Caki2 (cell line): ENCODE results near the gene SLC9A8. TPM values are rescaled to one million over a fixed set of nuclear protein-coding genes. Genes with fewer than 3 reads are reported as not detected.

Experiments
- DNase-seq: peaks from one replicate; pipeline ENCODE4 v3.0.0-alpha.2; 2015; ENCODE audit warnings: low read depth
- in situ Hi-C: cut with HindIII; loops from 2 replicates; pipeline ENCODE4 v1.10.0; 2016; ENCODE audit warnings: low sequenced_read_pairs, low pct_unique_long_range_greater_than_20kb, mixed read lengths
- total RNA-seq: library from RNA; depleted of rRNA; stranded (reverse); fragments of >200 nt; shearing (Covaris generic); gene quantifications from 2 replicates; pipeline ENCODE4 v1.2.3, GENCODE V29; 2014; ENCODE audit warnings: low replicate concordance

SLC9A8 gene
- total RNA-seq, 1 experiment from 2014 or later: 7.6 TPM

DNA sequence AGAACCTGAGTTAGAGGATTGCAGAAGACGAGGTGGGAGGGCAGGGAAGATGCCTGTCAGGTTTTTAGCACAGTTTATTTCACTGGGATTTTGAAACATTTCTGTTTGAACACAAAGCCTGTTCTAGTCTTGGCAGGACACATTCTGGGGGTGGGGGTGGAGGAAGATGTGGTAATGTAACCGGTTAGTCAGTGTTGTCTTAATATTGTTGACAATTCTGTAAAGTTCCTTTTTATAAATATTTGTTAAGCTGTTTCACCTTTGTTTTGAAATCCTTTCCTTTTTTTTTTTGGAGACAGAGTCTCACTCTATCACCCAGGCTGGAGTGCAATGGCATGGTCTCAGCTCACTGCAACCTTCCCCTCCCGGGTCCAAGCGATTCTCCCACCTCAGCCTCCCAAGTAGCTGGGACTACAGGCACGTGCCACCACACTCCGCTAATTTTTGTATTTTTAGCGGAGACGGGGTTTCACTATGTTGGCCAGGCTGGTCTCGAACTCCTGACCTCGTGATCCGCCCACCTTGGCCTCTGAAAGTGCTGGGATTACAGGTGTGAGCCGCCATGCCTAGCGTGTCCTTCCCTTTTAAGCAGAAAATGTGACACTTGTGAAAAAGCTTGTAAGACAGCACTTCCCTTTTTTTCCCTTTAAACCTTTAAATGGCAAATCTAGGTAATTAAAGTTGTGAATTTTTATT, 20.2 kb downstream of the SLC9A8 start:
- in situ Hi-C loops: no loop called here
- no peak for DNase-seq

DNA sequence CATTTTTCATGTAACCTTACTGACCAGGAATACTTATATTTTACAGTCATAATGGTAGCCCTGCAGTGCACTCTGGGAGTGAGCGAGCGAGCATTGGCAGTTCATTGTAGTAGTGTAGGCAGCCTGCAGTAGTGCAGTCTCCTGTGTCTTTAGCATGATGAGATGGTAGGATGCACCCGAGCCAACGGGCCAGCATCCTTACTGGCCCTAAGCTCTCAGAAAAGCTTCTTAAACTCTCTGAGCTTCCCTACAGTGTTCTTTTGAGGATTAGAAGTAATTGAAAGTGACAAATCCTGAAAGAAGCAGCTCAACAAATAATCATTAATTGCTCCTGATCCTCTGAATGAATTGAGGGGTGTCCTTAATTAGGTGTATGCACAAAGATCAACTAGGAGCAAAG, 20.9 kb downstream of the SLC9A8 start:
- in situ Hi-C loops: no loop called here
- DNase-seq: no peak

DNA sequence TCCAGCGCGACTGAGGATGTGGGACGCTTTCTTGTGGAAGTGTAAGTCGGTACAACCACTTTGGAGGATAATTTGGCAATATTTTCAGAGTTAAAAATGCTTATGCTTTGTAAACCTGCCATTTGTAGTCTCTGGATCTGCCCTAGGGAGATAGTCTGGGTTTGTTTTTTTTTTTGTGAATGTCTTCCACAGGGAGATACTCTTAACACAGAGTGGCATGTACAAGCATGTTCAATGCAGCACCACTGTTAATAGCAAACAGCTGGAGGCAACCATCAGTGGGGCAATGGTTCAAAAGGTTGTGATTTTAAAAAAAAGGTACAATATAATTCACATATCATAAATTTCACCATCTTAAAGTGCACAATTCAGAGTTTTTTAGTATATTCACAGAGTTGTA, 22.4 kb downstream of the SLC9A8 start:
- in situ Hi-C loops: no loop called here
- DNase-seq: no peak

DNA sequence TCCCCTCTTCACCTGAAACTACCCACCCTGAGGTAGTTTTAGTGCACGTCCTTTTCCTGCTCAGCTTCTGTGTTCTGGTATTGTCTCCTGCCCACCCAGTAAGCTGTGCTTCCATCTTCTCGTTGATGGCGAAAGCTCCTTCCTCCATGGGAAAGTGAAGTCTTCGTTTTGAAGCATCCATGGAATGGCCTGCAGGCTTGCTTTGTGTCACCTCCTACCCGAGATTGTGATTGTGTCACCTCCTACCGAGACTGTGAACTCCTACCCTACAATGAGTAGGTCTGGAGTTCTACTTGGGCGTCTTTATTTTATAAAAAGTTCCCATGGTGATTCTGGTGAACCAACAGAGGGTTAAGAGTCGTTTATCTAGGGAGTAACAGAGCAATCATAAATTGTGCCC, 25.9 kb downstream of the SLC9A8 start:
- in situ Hi-C loops: no loop called here
- no peak for DNase-seq

DNA sequence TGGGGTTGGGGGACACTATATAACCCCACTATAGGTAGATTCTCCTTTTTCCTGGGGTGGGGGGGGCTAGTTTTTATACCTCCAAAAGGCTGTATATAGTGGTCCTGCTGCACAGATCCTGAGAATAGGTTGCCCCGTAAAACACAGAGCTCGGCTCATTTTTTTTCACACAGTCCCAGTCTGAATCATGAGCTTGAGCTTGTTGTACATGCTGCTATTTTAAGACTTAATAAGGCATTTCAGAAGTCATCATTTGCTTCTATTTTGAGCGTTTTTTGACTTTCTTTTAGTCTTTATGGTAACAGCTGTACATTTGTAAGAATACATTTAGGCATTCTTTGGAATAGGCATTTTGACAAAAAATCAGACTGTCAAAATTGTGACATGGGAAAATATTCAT, 30.5 kb downstream of the SLC9A8 start:
- in situ Hi-C loops: no loop called here
- no peak for DNase-seq

DNA sequence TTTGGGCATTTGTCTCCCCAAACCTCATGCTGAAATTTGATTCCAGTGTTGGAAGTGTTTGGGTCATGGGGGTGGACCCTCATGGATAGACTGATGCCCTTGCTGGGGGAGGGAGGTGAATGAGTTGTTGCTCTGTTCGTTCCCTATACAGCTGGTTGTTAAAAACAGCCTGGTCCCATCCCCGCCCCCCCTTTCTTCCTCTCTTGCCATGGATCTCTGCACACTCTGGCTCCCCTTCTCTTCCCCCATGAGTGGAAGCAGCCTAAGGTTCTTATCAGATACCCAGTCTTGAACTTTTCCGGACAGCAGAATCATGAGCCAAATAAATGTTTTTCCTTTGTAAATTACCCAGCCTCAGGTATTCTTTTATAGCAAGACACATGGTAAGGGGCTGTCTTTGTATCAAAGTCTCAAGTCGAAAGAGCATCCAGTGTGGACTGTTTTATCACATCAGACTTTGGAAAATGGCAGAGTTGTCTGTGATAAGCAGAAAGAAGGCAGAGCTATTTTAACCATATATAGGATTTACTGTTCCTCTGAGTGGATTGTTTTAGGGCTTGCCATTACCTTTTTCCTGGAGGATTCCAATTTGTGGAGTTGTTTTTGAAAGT, 31.2 kb downstream of the SLC9A8 start:
- no peak for DNase-seq
- in situ Hi-C loops: no loop called here

DNA sequence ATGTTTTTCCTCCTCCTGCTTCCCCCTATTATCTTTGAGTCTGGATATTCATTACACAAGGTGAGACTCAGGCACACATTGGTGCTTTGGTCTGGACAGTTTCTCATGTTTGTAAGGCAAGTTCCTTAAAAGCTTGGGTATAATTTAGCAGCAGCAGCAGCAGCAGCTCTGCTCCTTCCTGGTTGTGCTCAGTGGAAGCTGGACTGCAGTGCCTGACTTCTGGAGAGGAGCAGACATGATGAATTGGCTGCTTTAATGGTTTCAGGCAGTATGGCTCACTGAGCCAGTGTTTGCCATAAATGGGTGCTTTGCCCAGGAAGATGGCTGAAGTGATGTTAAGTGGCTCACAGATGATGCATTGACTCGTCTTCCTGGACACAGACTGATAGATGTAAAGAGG, 32.4 kb downstream of the SLC9A8 start:
- in situ Hi-C loops: no loop called here

DNA sequence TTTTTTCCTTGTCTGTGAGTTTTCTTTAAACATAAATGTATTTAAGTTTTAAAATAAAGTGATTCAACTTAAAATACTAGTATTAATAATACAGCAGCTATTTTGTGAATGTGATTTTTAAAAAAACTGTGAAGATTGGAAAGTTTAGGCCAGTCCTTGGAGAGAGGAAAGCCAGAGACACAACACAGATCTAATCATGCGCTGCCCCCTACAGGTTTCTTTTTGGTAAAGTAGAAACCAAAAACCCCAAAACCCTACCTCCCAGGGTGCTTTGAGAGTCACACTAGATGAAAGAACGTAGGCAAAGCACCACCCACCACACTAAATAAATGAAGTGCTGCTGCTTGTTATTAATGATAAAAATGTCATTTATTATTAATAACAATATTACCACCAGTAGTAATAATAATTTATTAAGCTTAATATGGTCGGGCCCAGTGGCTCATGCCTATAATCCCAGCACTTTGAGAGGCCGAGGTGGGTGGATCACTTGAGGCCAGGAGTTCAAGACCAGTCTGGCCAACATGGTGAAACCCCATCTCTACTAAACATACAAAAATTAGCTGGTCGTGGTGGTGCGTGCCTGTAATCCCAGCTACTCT, 33.7 kb downstream of the SLC9A8 start:
- DNase-seq: peak; percentile 47
- in situ Hi-C loops: no loop called here

More for the DNA sequence above, 32.4 kb downstream of the SLC9A8 start:
- DNase-seq: no peak

DNA sequence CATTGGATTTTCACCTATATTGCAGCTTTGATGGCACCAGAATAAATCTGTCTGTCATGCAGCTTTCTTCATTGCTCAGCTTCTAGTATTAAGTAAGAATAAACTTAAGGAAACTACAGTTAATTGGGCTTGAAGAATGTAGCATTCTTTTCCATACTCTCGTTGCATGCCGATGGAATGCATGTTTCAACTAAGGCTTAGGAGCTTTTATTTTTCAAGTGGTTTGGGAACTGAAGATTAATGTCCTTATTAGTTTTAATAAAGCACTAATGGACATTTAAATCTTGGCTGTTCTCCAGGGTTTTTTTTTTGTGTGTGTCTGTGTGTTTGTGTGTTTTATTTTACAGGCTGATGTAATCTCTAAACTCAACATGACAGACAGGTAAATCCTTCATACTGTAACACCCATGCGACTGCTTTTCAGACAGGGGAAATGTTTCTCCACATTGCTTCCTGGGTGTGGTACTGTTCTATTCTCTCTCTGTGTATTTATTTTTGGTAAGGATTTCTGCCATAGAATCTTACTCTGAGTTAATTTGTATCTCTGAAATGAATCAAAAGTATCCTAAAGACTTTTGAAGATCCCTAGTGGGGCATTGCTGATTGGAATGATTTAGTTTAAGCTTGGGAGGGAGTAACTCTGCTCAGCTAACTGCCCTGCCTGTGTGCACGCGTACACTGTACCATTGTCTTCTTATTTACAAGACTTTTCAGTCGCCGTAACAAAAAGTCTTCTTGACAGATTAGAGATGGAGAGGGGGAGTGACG, 38.0 kb downstream of the SLC9A8 start:
- DNase-seq: no peak
- in situ Hi-C loops: no loop called here

DNA sequence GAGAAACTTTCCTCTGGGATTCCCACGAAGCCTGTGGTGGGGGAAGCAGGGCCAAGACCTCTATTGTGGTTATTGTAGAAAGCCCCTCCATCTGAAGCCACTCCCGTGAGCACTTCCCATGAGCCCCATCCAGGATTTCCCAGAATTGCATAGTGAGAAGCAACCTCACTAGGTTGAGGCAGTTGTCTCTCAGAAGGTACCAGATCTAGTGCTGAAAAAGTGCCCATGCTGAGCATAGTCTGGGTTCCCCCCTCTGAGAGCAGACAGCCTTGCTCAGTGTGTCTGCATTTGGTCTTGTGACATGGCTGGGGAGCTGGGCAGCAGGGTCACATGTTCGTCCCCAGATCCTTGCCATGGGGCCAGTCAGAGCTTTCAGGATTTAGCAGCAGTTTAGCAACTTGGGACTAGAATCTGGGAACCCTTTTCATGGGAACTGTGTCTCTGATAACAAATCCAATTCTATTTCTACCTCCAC, 38.6 kb downstream of the SLC9A8 start:
- in situ Hi-C loops: no loop called here

DNA sequence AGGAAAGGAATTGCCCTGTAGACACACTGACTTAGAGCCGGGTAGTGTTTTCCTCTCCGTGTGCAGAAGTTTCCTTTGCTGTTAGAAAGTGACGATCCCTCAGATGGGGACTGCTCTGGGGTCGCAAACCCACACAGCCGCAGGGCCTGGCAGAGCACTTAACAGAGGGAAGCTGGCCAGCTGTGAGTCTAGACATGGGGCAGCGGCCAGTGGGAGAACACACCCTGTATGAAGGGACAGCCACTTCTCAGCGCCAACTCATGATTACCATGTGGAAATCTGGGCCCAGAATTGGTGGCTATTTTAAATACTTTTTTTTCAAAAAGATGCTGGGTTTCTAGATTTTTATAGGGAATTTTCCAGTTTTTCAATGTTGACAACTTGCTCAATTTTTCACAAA, 39.4 kb downstream of the SLC9A8 start:
- DNase-seq: no peak
- in situ Hi-C loops: no loop called here

More for the DNA sequence above, 38.6 kb downstream of the SLC9A8 start:
- no peak for DNase-seq

DNA sequence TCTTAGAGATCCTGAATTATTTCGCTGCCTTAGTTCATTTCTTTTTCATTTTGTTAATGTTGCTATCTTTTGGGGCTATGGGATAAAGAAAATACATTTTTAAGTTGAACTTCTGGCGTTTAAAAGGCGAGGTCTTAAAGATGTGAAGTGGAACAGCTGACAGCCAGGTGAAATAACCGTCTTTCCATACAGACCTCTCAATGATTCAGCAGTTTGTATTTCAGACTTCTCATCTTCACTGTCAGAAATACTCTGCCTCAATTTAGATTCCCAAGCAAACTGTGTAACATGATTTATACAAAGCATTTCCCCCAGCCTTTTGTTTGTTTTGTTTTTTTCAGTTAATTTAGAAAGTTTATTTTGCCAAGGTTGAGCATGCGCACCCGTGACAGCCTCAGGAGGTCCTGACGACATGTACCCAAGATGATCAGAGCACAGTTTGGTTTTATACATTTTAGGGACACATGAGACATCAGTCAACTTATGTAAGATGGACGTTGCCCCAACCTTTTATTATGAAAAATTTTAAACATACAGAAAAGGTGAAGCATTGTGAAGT, 40.0 kb downstream of the SLC9A8 start:
- no peak for DNase-seq
- in situ Hi-C loops: no loop called here

DNA sequence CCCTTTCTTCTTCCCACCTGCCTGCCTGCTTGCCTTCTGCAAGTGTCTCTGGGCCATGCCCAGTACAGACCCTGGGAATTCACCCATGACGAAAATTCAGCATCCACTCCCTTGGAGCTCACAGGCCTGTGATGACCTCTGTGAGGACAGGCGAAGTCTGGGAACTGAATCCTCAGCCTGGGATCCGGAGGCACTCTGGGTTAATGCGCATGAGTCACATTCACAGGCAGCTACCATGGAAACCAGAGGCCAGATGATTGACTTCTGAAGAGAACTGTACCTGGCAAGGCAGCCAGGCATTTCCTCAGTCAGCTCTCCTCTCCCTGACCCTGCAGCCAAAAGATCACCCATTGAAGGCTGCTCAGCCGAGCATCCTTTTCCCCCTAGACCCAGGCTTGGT, 41.0 kb downstream of the SLC9A8 start:
- DNase-seq: peak; percentile 89
- in situ Hi-C loops: no loop called here

DNA sequence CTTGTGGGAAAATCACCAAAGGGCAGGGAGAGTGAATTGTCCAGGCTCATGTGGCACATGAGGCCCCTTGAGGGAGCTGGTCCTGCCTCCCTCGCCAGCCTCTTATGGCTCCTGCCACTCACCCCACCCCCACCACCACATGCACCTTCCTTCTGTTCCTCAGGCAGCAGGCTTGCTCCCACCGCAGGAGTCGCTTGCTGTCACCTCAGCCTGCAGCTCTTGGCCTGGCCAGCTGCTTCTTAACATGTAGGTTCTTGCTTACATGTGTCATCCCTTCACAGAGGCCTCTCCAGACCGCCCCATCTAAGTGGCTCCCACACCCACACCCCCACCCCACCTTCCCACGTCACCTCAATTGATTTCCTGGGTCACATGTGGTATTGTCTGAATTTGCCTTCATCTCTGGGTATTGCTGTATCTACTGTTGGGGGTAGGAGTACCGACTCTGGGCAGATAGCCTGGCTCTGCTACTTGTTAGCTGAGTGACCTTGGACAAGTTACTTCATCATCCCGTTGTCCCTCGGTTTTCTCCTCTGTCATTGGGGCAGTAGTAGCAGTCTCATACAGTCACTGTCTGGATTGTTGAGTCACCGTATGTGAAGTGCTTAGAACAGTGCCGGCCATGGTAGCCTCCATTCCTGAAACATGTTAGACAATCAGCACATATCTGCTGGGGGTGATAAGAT, 41.7 kb downstream of the SLC9A8 start:
- in situ Hi-C loops: no loop called here
- DNase-seq: no peak

DNA sequence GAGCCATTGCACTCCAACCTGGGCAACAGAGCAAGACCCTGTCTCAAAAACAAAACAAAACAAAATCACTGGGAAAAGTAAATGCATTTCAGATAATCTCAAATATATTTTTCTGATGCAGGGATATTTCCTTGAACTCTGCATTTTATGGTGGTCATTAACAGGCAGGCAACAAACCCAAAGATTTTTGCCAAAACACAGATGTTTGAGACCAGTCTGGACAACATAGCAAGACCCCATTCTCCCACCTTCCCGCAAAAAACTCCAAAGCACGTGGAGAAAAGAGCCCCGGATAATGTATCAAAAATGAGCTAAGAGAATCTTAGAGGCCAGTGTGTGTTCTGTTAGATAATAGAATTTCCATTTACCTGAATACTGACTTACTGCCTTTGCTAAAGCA, 44.3 kb downstream of the SLC9A8 start:
- in situ Hi-C loops: no loop called here
- no peak for DNase-seq

DNA sequence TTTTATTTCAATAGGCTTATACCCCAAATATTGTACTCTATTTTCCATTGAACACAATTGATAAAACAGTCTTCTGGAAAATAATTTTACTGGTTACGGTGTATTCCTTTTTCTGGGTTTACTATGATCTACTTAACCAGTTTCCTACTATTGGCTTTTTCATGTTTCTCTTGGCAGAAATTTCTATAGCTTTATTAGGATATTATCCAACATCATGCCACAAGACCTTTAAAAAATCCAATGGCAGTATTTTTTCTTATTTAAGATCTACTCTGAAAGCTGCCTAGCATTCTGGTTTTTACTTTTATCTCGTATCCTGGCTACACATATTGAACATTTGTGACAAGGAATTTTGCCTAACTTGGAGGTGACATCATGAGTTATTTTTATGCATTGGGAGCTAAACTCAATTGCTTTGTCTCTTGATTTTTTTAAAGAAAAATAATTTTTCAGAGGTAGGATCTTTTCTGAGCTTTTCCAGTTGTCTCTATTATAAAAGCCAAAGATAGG, 45.5 kb downstream of the SLC9A8 start:
- in situ Hi-C loops: no loop called here
- no peak for DNase-seq

DNA sequence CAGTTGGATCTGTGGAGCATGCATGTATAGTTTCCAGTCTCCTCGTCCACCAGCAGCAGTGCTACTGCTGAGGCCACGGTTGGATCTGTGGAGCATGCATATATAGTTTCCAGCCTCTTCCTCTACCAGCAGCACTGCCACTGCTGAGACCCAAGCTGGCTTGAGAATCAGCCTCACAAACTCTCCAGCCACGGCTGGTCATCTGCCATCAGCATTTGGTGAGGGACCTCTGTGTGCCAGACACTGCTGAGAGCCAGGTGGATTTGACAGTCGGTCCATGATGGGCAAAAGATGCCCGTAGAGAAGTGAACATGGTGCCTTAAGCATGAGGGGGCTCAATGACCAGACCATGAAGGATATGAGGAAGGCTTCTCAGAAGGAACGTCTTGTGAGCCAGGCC, 46.4 kb downstream of the SLC9A8 start:
- no peak for DNase-seq
- in situ Hi-C loops: no loop called here

DNA sequence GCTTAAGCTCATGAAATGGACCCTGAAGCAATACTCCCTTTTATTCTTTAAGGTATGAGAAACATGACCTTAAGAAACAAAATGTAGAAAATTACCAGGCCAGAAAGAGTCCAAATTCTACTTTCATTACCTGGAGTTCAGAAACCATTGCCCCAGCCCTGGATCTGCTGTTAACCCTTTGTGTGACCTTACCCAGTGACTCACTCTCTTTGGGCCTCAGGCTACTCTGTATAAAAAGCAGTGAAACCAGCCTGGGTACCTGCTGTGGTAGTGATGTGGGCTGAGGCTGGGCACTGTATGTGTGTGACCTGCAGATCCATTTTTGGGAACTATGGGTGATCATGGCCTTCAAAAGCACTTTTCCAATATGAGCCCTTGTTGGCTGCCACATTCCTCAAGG, 47.2 kb downstream of the SLC9A8 start:
- DNase-seq: no peak
- in situ Hi-C loops: no loop called here
